B cell (primary cell): ENCODE results near the gene RAPH1. TPM values are rescaled to one million over a fixed set of nuclear protein-coding genes. Genes with fewer than 3 reads are reported as not detected.

Experiments
- ATAC-seq: fragments of 200-7000 bp; cut with Tn5 transposase; one replicate; pipeline ENCODE4 v1.10.0; 2021; ENCODE audit warnings: low read depth, mild to moderate bottlenecking, moderate number of reproducible peaks, moderate library complexity
- CTCF ChIA-PET: fragments of 350-600 bp; sonication (Branson Sonifier 250); formaldehyde crosslinking; loops from one replicate; lab custom pipeline; 2021; ENCODE audit warnings: antibody characterized with exemption, inconsistent platforms; lab: Charles Lee
- POLR2A ChIA-PET: fragments of 350-600 bp; sonication (Branson Sonifier 250); formaldehyde crosslinking; loops from one replicate; lab custom pipeline; 2021; ENCODE audit warnings: antibody characterized with exemption; lab: Charles Lee
- DNase-seq: peaks from one replicate; pipeline ENCODE4 v3.0.0; 2013
- H2AFZ ChIP-seq: 2 replicates; pipeline ENCODE4 v1.6.1; 2012; ENCODE audit warnings: mild to moderate bottlenecking, low read depth, low read length; ENCODE audit not compliant: insufficient read depth, poor library complexity, severe bottlenecking
- H3K27ac ChIP-seq, 2 donors: 1 replicate in 1 of 2; 2 replicates in 1 of 2; pipeline ENCODE4 v1.5.1; 2012 to 2013; ENCODE audit warnings: low read length in 2 of 2, mild to moderate bottlenecking in 2 of 2, moderate library complexity in 1 of 2
- H3K27me3 ChIP-seq, 4 experiments: fragments of 200-600 bp in 1 of 4; sonication (generic) in 1 of 4; replicated peaks in 1 of 4; 1 replicate in 2 of 4; 2 replicates in 2 of 4; pipeline versions ENCODE4 v1.6.1 to v1.7.0; 2013 to 2016; ENCODE audit warnings: low read length in 3 of 4, mild to moderate bottlenecking in 2 of 4, mixed read lengths in 1 of 4, moderate library complexity in 1 of 4; ENCODE audit not compliant: insufficient read depth in 4 of 4, control insufficient read depth in 3 of 4; ENCODE audit errors: control extremely low read depth in 1 of 4
- H3K36me3 ChIP-seq, 2 experiments: replicated peaks in 1 of 2; 1 replicate in 1 of 2; 2 replicates in 1 of 2; pipeline versions ENCODE4 v1.6.1 to v1.7.1; 2013; ENCODE audit warnings: low read length in 1 of 2; ENCODE audit not compliant: insufficient read depth in 2 of 2, control insufficient read depth in 1 of 2; ENCODE audit errors: control extremely low read depth in 1 of 2, extremely low read depth in 1 of 2
- H3K4me1 ChIP-seq, 2 donors: fragments of 200-600 bp in 1 of 2; sonication (generic) in 1 of 2; 1 replicate in 1 of 2; 2 replicates in 1 of 2; pipeline versions ENCODE4 v1.5.1 to v1.6.1; 2013 to 2017; ENCODE audit warnings: low read length in 2 of 2; ENCODE audit not compliant: control insufficient read depth in 2 of 2, insufficient read depth in 2 of 2
- H3K4me2 ChIP-seq: replicated peaks from 2 replicates; pipeline ENCODE3; 2012; ENCODE audit warnings: mild to moderate bottlenecking, low read depth, low read length; ENCODE audit not compliant: poor library complexity, severe bottlenecking
- H3K4me3 ChIP-seq, 5 experiments: fragments of 200-600 bp in 1 of 5; sonication (generic) in 1 of 5; 1 replicate in 3 of 5; 2 replicates in 2 of 5; pipeline versions ENCODE4 v1.5.1 to v1.7.0; 2011 to 2016; ENCODE audit warnings: low read length in 4 of 5, mild to moderate bottlenecking in 4 of 5, low read depth in 2 of 5, control low read depth in 1 of 5, moderate library complexity in 1 of 5; ENCODE audit not compliant: insufficient read depth in 1 of 5; ENCODE audit errors: control extremely low read depth in 1 of 5, extremely low read depth in 1 of 5
- H3K79me2 ChIP-seq: fragments of 200-600 bp; sonication (generic); one replicate; pipeline ENCODE4 v1.6.0; 2016; ENCODE audit warnings: low read length; ENCODE audit not compliant: control insufficient read depth, insufficient read depth
- H3K9ac ChIP-seq: fragments of 200-600 bp; sonication (generic); 2 replicates; pipeline ENCODE4 v1.6.1; 2017; ENCODE audit warnings: mild to moderate bottlenecking, low read length, moderate library complexity
- H3K9me3 ChIP-seq, 3 donors: one replicate each; pipeline versions ENCODE4 v1.6.1 to v1.7.1; 2013; ENCODE audit warnings: low read length in 2 of 3; ENCODE audit not compliant: control insufficient read depth in 2 of 3, insufficient read depth in 1 of 3; ENCODE audit errors: control extremely low read depth in 1 of 3
- H4K20me1 ChIP-seq: 2 replicates; pipeline ENCODE4 v1.6.0; 2012; ENCODE audit warnings: mild to moderate bottlenecking, low read length; ENCODE audit not compliant: insufficient read depth, control insufficient read depth, poor library complexity, severe bottlenecking
- H3K27ac Mint-ChIP-seq: one replicate; pipeline ENCODE4 v1.8.0; 2021; ENCODE audit warnings: mixed read lengths
- H3K27me3 Mint-ChIP-seq: one replicate; pipeline ENCODE4 v1.8.0; 2021; ENCODE audit warnings: mixed read lengths
- H3K4me1 Mint-ChIP-seq: one replicate; pipeline ENCODE4 v1.8.0; 2021; ENCODE audit warnings: mixed read lengths
- H3K4me3 Mint-ChIP-seq: one replicate; pipeline ENCODE4 v1.8.0; 2021; ENCODE audit warnings: mixed read lengths
- H3K9me3 Mint-ChIP-seq: one replicate; pipeline ENCODE4 v1.8.0; 2022; ENCODE audit warnings: mixed read lengths; ENCODE audit not compliant: insufficient read depth
- CTCF ChIP-seq: fragments of 200-600 bp; IDR thresholded peaks from one replicate; pipeline ENCODE4 v1.8.0; 2022; ENCODE audit warnings: antibody characterized with exemption, mild to moderate bottlenecking
- EZH2 ChIP-seq: IDR thresholded peaks from 2 replicates; pipeline ENCODE4 v1.6.1; 2012; ENCODE audit warnings: borderline replicate concordance, low read depth, mild to moderate bottlenecking, moderate library complexity, low read length; ENCODE audit not compliant: insufficient read depth, poor library complexity, severe bottlenecking
- WGBS: methylation state at CpG from one replicate; pipeline ENCODE4 v1.1.5; 2013; ENCODE audit warnings: missing lambda C conversion rate; ENCODE audit not compliant: insufficient coverage; 5-methylcytosine and 5-hydroxymethylcytosine counted together
- intact Hi-C: fragments of 100-400 bp; cut with micrococcal nuclease; formaldehyde crosslinking; loops from one replicate; pipeline ENCODE4 v1.10.0; 2022
- polyA plus RNA-seq: library from polyadenylated mRNA; depleted of rRNA; stranded (reverse); fragments of >200 nt; gene quantifications from 2 replicates; pipeline ENCODE4 v1.2.3, GENCODE V29; 2012
- total RNA-seq, 2 donors: library from RNA; stranded (reverse); fragments of 120-200 nt in 1 of 2; gene quantifications; 1 replicate in 1 of 2; 2 replicates in 1 of 2; pipeline versions ENCODE4 v1.2.3 to v1.2.4, GENCODE V29; 2013 to 2022

Gene RAPH1
- total and polyA plus RNA-seq, 2 donors (not counting 1 experiment from before 2014, with no cell fraction given) = 0.13 TPM; not detected in 1

DNA sequence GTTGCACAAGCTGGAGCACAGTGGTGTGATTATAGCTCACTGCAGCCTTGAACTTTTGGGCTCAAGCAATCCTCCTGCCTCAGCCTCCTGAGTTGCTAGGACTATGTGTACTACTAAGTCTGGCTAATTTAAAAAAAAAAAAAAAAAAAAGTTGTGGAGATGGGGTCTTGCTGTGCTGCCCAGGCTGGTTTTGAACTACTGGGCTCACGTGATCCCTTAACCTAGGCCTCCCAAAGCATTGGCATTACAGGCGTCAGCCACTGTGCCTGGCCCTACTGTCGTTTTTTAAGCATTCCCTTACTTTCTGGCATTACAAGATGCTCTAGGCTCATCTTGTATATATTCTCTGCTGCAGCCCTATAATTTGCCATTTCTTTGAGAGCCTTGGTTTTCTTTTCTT, 88.3 kb downstream of the RAPH1 start:
- Histone ChIP-seq H4K20me1 (no peaks in the 10 kb centered on the region), H3K27me3 (no peaks in the 10 kb centered on the region), H3K4me3 (no peak overlapping the region), H3K4me1 (no peaks in the 10 kb centered on the region), H3K79me2 (no peaks in the 10 kb centered on the region), H3K36me3 (no peaks in the 10 kb centered on the region), H3K27ac (no peak overlapping the region), H3K9ac (no peak overlapping the region), H2AFZ (no peak overlapping the region), H3K4me2 (no peak overlapping the region), H3K9me3 (no peaks in the 10 kb centered on the region)
- Mint-ChIP-seq H3K4me3 (no peak overlapping the region), H3K27ac (no peak overlapping the region), H3K27me3 (no peaks in the 10 kb centered on the region), H3K4me1 (no peaks in the 10 kb centered on the region), H3K9me3 (no peaks in the 10 kb centered on the region)
- no peak for TF ChIP-seq EZH2
- TF ChIP-seq CTCF = no peak
- no peak for DNase-seq
- no peak for ATAC-seq
- intact Hi-C loops = no loop called here
- WGBS = 95% methylated on average over 2 of the region's 3 CpGs
- POLR2A ChIA-PET = interaction anchor here (0.6 kb wide), 1 partner anchor 17 kb away, joined by 4 read pairs; no protein-coding TSS in a partner anchor
- CTCF ChIA-PET = no interaction called here

GRCh38 chr2:203446071-203446481, 89.0 kb downstream of the RAPH1 start:
- H3K4me1 ChIP-seq = no peaks in the 10 kb centered on the region
- intact Hi-C loops = no loop called here
- no peaks in the 10 kb centered on the region for H3K4me1 Mint-ChIP-seq
- POLR2A ChIA-PET = no interaction called here
- no peak overlapping the region for H3K4me3 ChIP-seq
- no peak for DNase-seq
- no peak overlapping the region for H3K4me3 Mint-ChIP-seq
- H3K27ac Mint-ChIP-seq = no peak overlapping the region
- ATAC-seq = no peak
- H3K9ac ChIP-seq = no peak overlapping the region
- H2AFZ ChIP-seq = no peak overlapping the region
- no peaks in the 10 kb centered on the region for H3K36me3 ChIP-seq
- no peak for TF ChIP-seq CTCF
- TF ChIP-seq EZH2 = no peak
- CTCF ChIA-PET = no interaction called here
- H3K9me3 Mint-ChIP-seq = no peaks in the 10 kb centered on the region
- H4K20me1 ChIP-seq = no peaks in the 10 kb centered on the region
- H3K4me2 ChIP-seq = no peak overlapping the region
- no peaks in the 10 kb centered on the region for H3K27me3 Mint-ChIP-seq
- WGBS = 100% methylated on average over 1 of the region's 3 CpGs
- H3K27ac ChIP-seq = no peak overlapping the region
- H3K27me3 ChIP-seq = no peaks in the 10 kb centered on the region
- no peaks in the 10 kb centered on the region for H3K79me2 ChIP-seq
- H3K9me3 ChIP-seq = no peaks in the 10 kb centered on the region
